IPS-18c (cell line): ENCODE data around the gene TMIGD2.
"Not testable (repeated sequence)": the region's sequence is repeated elsewhere in the genome, so short reads cannot be mapped to it uniquely, and the experiment has no call there.

Experiments used
- H3K4me3 ChIP-seq: 2 replicates; pipeline ENCODE4 v1.7.0; 2013; ENCODE audit warnings: low read depth, mild to moderate bottlenecking, low read length, moderate library complexity; ENCODE audit not compliant: insufficient read depth
- H3K9me3 ChIP-seq: one replicate; pipeline ENCODE4 v1.6.1; 2013; ENCODE audit warnings: mild to moderate bottlenecking, low read length, moderate library complexity; ENCODE audit not compliant: control insufficient read depth, insufficient read depth

TMIGD2 gene

GRCh38 chr19:4279530-4280422 is 22.4 kb downstream of the TMIGD2 start:
- H3K9me3 ChIP-seq: no peaks in the 10 kb centered on the region
- peak overlapping the region; percentile 63 for H3K4me3 ChIP-seq

GRCh38 chr19:4279267-4279529 is 23.0 kb downstream of the TMIGD2 start:
- peak overlapping the region; percentile 63 for H3K4me3 ChIP-seq
- H3K9me3 ChIP-seq: no peaks in the 10 kb centered on the region

- Histone ChIP-seq H3K4me3 (peak within 1 kb of the TSS; percentile 63), H3K9me3 (no peaks in the 10 kb centered on the region)
Measured at GRCh38 chr19:4278419-4279266, 23.5 kb downstream of the TMIGD2 start, which contains the start of gene SHD. Gene SHD (plus strand): TSS chr19:4279266. CDS start chr19:4280064, 798 bp downstream.

GRCh38 chr19:4278010-4278409 is 24.2 kb downstream of the TMIGD2 start:
- Histone ChIP-seq H3K4me3 (no peak overlapping the region), H3K9me3 (no peaks in the 10 kb centered on the region)

GRCh38 chr19:4277191-4277696 is 24.9 kb downstream of the TMIGD2 start:
- Histone ChIP-seq H3K4me3 (no peak overlapping the region), H3K9me3 (no peaks in the 10 kb centered on the region)

- H3K9me3 ChIP-seq, H3K4me3 ChIP-seq: not testable (repeated sequence)
Measured at GRCh38 chr19:4274321-4274686, 27.9 kb downstream of the TMIGD2 start.

GRCh38 chr19:4272894-4273293 is 29.3 kb downstream of the TMIGD2 start:
- Histone ChIP-seq H3K4me3 (no peak overlapping the region), H3K9me3 (no peaks in the 10 kb centered on the region)

- Histone ChIP-seq H3K9me3 (no peaks in the 10 kb centered on the region), H3K4me3 (no peak overlapping the region)
Measured at GRCh38 chr19:4268816-4269430, 33.3 kb downstream of the TMIGD2 start.

- no peak overlapping the region for H3K4me3 ChIP-seq
- H3K9me3 ChIP-seq: no peaks in the 10 kb centered on the region
Measured at GRCh38 chr19:4267901-4268815, 34.0 kb downstream of the TMIGD2 start.

- Histone ChIP-seq H3K9me3 (no peaks in the 10 kb centered on the region), H3K4me3 (no peak overlapping the region)
Measured at GRCh38 chr19:4267101-4267900, 34.9 kb downstream of the TMIGD2 start.

- Histone ChIP-seq H3K9me3 (no peaks in the 10 kb centered on the region), H3K4me3 (no peak overlapping the region)
Measured at GRCh38 chr19:4266253-4267000, 35.8 kb downstream of the TMIGD2 start.

GRCh38 chr19:4264812-4265211 is 37.4 kb downstream of the TMIGD2 start:
- Histone ChIP-seq H3K9me3 (no peaks in the 10 kb centered on the region), H3K4me3 (no peak overlapping the region)

- peaks cover 3% of the 10 kb centered on the region for H3K9me3 ChIP-seq
- no peak overlapping the region for H3K4me3 ChIP-seq
Measured at GRCh38 chr19:4260613-4261191, 41.5 kb downstream of the TMIGD2 start.

GRCh38 chr19:4258181-4258580 is 44.0 kb downstream of the TMIGD2 start:
- Histone ChIP-seq H3K4me3 (no peak overlapping the region), H3K9me3 (peaks cover 3% of the 10 kb centered on the region)

GRCh38 chr19:4257025-4257424 is 45.2 kb downstream of the TMIGD2 start:
- Histone ChIP-seq H3K9me3 (peaks cover 3% of the 10 kb centered on the region), H3K4me3 (no peak overlapping the region)
